Measurements from ENCODE around the gene ANKRD44.

ANKRD44 gene

GRCh38 chr2:196959734-196960338 is 350.7 kb downstream of the ANKRD44 start:
- no peak for DNase-seq (ENCODE audit: low spot score)
- TF ChIP-seq CTCF (IDR thresholded peaks at IDR 0.05) = no peak
- Histone ChIP-seq H3K27ac (no peak overlapping the region), H3K4me3 (no peak overlapping the region)

GRCh38 chr2:196959281-196959680 is 351.3 kb downstream of the ANKRD44 start:
- TF ChIP-seq CTCF (IDR thresholded peaks at IDR 0.05) = no peak
- H3K27ac ChIP-seq = no peak overlapping the region
- no peak for DNase-seq (ENCODE audit: low spot score)
- H3K4me3 ChIP-seq = no peak overlapping the region

- DNase-seq (ENCODE audit: low spot score) = no peak
- TF ChIP-seq CTCF (IDR thresholded peaks at IDR 0.05) = no peak
- Histone ChIP-seq H3K27ac (no peak overlapping the region), H3K4me3 (no peak overlapping the region)
Measured at GRCh38 chr2:196957881-196958525, 352.6 kb downstream of the ANKRD44 start.

- no peak overlapping the region for H3K4me3 ChIP-seq
- DNase-seq (ENCODE audit: low spot score) = no peak
- no peak overlapping the region for H3K27ac ChIP-seq
- TF ChIP-seq CTCF (IDR thresholded peaks at IDR 0.05) = no peak
Measured at GRCh38 chr2:196957442-196957841, 353.1 kb downstream of the ANKRD44 start.

- H3K4me3 ChIP-seq = no peak overlapping the region
- no peak overlapping the region for H3K27ac ChIP-seq
- no peak for TF ChIP-seq CTCF (IDR thresholded peaks at IDR 0.05)
- no peak for DNase-seq (ENCODE audit: low spot score)
Measured at GRCh38 chr2:196956069-196956468, 354.5 kb downstream of the ANKRD44 start.

- no peak overlapping the region for H3K27ac ChIP-seq
- TF ChIP-seq CTCF (IDR thresholded peaks at IDR 0.05) = no peak
- no peak for DNase-seq (ENCODE audit: low spot score)
- H3K4me3 ChIP-seq = no peak overlapping the region
Measured at GRCh38 chr2:196955036-196955435, 355.5 kb downstream of the ANKRD44 start.

- Histone ChIP-seq H3K27ac (no peak overlapping the region), H3K4me3 (no peak overlapping the region)
- no peak for DNase-seq (ENCODE audit: low spot score)
- no peak for TF ChIP-seq CTCF (IDR thresholded peaks at IDR 0.05)
Measured at GRCh38 chr2:196954001-196954400, 356.6 kb downstream of the ANKRD44 start.

Data from coronary artery (tissue), 2 donors.